ENCODE data around the gene SLC6A20. TPM values are rescaled to one million over a fixed set of nuclear protein-coding genes. Genes with fewer than 3 reads are reported as not detected.
"Not testable (repeated sequence)": the region's sequence is repeated elsewhere in the genome, so short reads cannot be mapped to it uniquely, and the experiment has no call there.

SLC6A20 gene
- total RNA-seq, 4 donors from 2014 or later = 62.9 to 106 (median 88.3) TPM; not detected in 1

DNA sequence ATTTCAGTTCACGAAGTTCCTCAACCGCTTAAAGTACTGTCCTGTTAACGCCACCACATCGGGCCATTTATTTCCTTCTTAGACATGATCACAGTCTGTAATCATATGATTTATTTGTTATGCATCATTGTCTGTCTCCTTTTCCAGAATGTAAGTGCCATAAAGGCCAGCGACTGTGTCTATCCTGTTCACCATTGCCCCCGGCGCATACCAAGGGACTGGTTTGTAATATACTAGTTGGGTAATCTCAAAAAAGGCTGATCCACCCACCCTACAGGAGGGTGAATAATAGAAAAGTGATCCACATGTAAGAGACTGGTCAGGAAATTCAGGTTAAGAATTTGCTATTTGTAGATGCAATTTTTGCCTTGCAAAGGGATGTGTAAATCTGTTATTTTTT lies 41.9 kb downstream of the SLC6A20 start:
- Histone ChIP-seq H3K9me3 (no peaks in the 10 kb centered on the region), H3K27me3 (no peaks in the 10 kb centered on the region), H3K27ac (no peak overlapping the region), H3K4me1 (no peaks in the 10 kb centered on the region), H3K4me3 (no peak overlapping the region), H3K36me3 (no peaks in the 10 kb centered on the region)
- DNase-seq = no peak
- TF ChIP-seq, protein P1, sequence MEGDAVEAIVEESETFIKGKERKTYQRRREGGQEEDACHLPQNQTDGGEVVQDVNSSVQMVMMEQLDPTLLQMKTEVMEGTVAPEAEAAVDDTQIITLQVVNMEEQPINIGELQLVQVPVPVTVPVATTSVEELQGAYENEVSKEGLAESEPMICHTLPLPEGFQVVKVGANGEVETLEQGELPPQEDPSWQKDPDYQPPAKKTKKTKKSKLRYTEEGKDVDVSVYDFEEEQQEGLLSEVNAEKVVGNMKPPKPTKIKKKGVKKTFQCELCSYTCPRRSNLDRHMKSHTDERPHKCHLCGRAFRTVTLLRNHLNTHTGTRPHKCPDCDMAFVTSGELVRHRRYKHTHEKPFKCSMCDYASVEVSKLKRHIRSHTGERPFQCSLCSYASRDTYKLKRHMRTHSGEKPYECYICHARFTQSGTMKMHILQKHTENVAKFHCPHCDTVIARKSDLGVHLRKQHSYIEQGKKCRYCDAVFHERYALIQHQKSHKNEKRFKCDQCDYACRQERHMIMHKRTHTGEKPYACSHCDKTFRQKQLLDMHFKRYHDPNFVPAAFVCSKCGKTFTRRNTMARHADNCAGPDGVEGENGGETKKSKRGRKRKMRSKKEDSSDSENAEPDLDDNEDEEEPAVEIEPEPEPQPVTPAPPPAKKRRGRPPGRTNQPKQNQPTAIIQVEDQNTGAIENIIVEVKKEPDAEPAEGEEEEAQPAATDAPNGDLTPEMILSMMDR (IDR thresholded peaks at IDR 0.05) = no peak
- TF ChIP-seq POLR2A (IDR thresholded peaks at IDR 0.05) = no peak

DNA sequence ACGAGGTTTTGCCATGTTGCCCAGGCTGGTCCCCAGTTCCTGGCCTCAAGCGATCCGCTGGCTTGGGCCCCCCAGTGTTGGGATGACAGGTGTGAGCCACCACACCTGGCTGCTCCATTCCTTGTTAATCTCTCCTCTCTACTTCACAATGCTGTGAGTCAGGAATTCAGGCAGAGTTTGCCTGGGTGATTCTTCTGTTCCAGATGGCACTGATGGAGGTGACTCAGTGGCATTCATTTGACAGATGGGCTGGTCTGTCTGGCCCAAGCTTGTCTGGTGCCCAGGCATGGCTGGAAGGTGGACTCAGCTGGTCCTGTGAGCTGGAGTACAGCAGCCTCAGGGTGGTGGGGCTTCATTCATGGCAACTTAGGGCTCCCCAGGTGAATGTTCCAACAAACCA lies 43.2 kb downstream of the SLC6A20 start:
- DNase-seq = no peak
- TF ChIP-seq, protein P1 (IDR thresholded peaks at IDR 0.05) = no peak
- TF ChIP-seq POLR2A (IDR thresholded peaks at IDR 0.05) = no peak
- no peak overlapping the region for H3K27ac ChIP-seq
- no peak overlapping the region for H3K4me3 ChIP-seq
- no peaks in the 10 kb centered on the region for H3K4me1 ChIP-seq
- no peaks in the 10 kb centered on the region for H3K27me3 ChIP-seq
- no peaks in the 10 kb centered on the region for H3K36me3 ChIP-seq
- no peaks in the 10 kb centered on the region for H3K9me3 ChIP-seq

DNA sequence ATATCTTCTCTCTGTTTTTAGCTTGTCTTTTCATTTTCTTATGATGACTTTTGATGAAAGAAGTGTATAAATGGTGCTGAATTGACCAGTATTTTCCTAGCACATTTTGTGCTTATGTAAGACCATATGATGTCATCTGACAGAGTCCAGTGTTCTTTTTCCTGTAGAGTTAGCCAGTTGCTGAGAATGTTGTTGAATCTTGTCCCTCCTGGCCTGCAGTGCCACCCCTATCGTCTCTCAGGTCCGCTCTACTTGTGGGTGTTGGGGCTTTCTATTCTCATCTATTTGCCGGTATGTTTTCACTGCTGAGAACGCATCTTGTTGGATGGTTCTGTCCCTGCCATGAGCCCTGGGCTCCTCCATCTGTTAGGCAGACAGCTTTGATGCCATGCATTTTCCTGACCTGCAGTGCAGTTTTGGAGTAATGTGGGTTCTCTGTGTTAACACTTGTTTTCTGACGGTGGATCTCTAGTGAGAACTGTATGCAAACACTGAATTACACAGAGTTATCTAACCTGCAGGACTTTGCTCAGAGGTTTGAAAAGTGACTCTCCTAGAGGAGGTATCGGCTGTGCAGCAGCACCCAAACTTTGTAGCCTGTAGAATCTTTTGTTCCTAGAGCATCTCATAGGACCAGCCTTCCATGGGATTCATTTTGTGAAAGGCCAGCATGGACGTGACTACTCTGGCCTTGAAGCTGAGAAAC lies 44.6 kb downstream of the SLC6A20 start:
- no peak overlapping the region for H3K27ac ChIP-seq
- H3K4me1 ChIP-seq = no peaks in the 10 kb centered on the region
- H3K9me3 ChIP-seq = no peaks in the 10 kb centered on the region
- DNase-seq = no peak
- H3K27me3 ChIP-seq = no peaks in the 10 kb centered on the region
- peaks cover 0 to 12% (median 0%) of the 10 kb centered on the region in 3 donors for H3K36me3 ChIP-seq
- H3K4me3 ChIP-seq = no peak overlapping the region
- TF ChIP-seq, protein P1 (IDR thresholded peaks at IDR 0.05) = no peak
- no peak for TF ChIP-seq POLR2A (IDR thresholded peaks at IDR 0.05)

DNA sequence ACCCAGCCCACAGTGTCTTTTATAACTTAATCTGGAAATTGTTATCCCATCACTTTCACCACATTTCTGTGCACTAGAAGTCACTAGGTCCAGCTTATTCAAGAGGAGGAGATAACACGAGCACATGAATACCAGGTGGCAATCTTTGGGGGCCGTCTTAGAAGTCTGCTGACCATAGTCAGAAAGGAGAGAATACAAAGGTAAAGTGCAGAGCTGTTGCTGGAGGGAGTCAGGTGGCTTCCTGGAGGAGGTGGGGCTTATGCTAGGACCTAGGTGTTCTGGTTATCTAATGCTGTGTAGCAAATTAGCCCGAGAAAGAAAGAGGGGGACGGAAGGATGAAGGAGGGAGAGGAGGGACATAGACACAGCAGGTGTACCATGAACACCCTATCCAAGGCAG lies 46.5 kb downstream of the SLC6A20 start:
- H3K36me3 ChIP-seq = peaks cover 0 to 27% (median 0%) of the 10 kb centered on the region in 3 donors
- no peaks in the 10 kb centered on the region for H3K27me3 ChIP-seq
- no peaks in the 10 kb centered on the region for H3K4me1 ChIP-seq
- DNase-seq = no peak
- TF ChIP-seq POLR2A (IDR thresholded peaks at IDR 0.05) = no peak
- TF ChIP-seq, protein P1 (IDR thresholded peaks at IDR 0.05) = no peak
- no peak overlapping the region for H3K27ac ChIP-seq
- no peaks in the 10 kb centered on the region for H3K9me3 ChIP-seq
- no peak overlapping the region for H3K4me3 ChIP-seq

DNA sequence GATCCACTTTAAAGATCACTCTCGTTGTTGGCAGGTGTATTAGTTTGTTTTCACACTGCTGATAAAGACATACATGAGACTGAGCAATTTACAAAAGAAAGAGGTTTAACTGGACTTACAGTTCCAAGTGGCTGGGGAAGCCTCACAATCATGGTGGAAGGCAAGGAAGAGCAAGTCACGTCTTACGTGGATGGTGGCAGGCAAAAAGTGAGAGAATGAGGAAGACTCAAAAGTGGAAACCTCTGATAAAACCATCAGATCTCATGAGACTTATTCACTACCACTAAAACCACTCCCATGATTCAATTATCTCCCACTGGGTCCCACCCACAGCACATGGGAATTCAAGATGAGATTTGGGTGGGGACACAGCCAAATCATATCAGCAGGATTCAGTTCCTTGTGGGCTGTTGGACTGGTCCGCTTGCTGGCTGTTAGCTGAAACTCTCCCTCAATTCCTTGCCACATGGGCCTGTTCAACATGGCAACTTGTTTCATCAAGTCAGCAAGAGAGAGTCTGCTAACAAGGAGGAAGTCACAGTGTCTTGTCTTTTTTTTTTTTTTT lies 47.2 kb downstream of the SLC6A20 start:
- not testable (repeated sequence) for H3K4me1 ChIP-seq, H3K4me3 ChIP-seq, H3K27me3 ChIP-seq, H3K27ac ChIP-seq, DNase-seq, H3K9me3 ChIP-seq
- peaks cover 0 to 31% (median 0%) of the 10 kb centered on the region in 3 donors for H3K36me3 ChIP-seq

DNA sequence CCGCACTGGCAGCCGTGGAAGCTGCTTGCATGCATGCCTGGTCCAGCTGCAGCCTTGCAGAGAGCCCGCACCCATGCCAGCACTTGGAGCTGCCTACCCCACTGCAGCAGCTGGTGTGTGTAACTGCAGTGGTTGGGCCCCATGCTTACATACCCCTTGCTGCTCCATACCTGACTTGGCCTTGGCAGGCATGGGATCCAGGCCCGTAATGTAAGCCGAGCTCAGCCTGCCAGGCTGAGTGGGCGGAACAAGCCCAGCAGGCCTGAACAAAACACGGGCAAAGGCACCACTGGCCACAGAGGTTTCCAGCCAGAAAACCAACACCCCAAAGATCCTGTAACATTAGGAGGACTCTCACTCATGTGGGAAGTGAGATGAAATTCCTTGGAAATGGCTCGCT lies 48.3 kb downstream of the SLC6A20 start:
- Histone ChIP-seq H3K27me3 (no peaks in the 10 kb centered on the region), H3K4me1 (no peaks in the 10 kb centered on the region), H3K27ac (no peak overlapping the region), H3K36me3 (peaks cover 0 to 41% (median 0%) of the 10 kb centered on the region in 3 donors), H3K9me3 (no peaks in the 10 kb centered on the region), H3K4me3 (no peak overlapping the region)
- DNase-seq = no peak
- TF ChIP-seq POLR2A (IDR thresholded peaks at IDR 0.05) = no peak
- TF ChIP-seq, protein P1 (IDR thresholded peaks at IDR 0.05) = no peak

All from Peyer's patch (tissue), 4 donors.